DND-41 (cell line): ENCODE measurements around the gene KRTAP2-4.
"Not testable (repeated sequence)": the region's sequence is repeated elsewhere in the genome, so short reads cannot be mapped to it uniquely, and the experiment has no call there.

ENCODE experiments used
- ATAC-seq: fragments of 200-7000 bp; cut with Tn5 transposase; 3 replicates; pipeline ENCODE4 v1.9.1; 2021; ENCODE audit warnings: low read depth; ENCODE audit not compliant: insufficient read depth
- DNase-seq: peaks from one replicate; pipeline ENCODE4 v3.0.0-alpha.2; 2020
- H2AFZ ChIP-seq: 2 replicates; pipeline ENCODE4 v1.6.0; 2012; ENCODE audit warnings: low read depth, low read length
- H3K27ac ChIP-seq: 2 replicates; pipeline ENCODE4 v1.5.1; 2012; ENCODE audit warnings: low read length, inconsistent platforms
- H3K27me3 ChIP-seq: fragments of 200-600 bp; sonication (generic); 2 replicates; pipeline ENCODE4 v1.6.0; 2012; ENCODE audit warnings: low read length, mild to moderate bottlenecking, inconsistent platforms; ENCODE audit not compliant: insufficient read depth, poor library complexity
- H3K36me3 ChIP-seq: 2 replicates; pipeline ENCODE4 v1.5.1; 2012; ENCODE audit warnings: low read length, inconsistent platforms; ENCODE audit not compliant: insufficient read depth
- H3K4me1 ChIP-seq: 2 replicates; pipeline ENCODE4 v1.5.1; 2012; ENCODE audit warnings: mild to moderate bottlenecking, low read length; ENCODE audit not compliant: insufficient read depth
- H3K4me2 ChIP-seq: 2 replicates; pipeline ENCODE4 v1.6.0; 2012; ENCODE audit warnings: mild to moderate bottlenecking, moderate library complexity, low read length, inconsistent platforms; ENCODE audit not compliant: insufficient read depth
- H3K4me3 ChIP-seq, 2 experiments: fragments of 200-600 bp in 1 of 2; shearing (Covaris generic) in 1 of 2; 2 replicates each; pipeline ENCODE4 v1.5.1; 2012 to 2016; ENCODE audit warnings: inconsistent platforms in 2 of 2, low read length in 2 of 2, mild to moderate bottlenecking in 2 of 2, low read depth in 1 of 2, moderate library complexity in 1 of 2
- H3K79me2 ChIP-seq: 2 replicates; pipeline ENCODE4 v1.6.0; 2012; ENCODE audit warnings: low read length, inconsistent platforms; ENCODE audit not compliant: insufficient read depth
- H3K9ac ChIP-seq: 2 replicates; pipeline ENCODE4 v1.6.0; 2012; ENCODE audit warnings: low read depth, mild to moderate bottlenecking, inconsistent platforms, low read length, moderate library complexity
- H3K9me3 ChIP-seq: 2 replicates; pipeline ENCODE4 v1.5.1; 2012; ENCODE audit warnings: low read length, moderate library complexity, mild to moderate bottlenecking, inconsistent platforms; ENCODE audit not compliant: insufficient read depth, severe bottlenecking
- H4K20me1 ChIP-seq: 2 replicates; pipeline ENCODE4 v1.6.0; 2012; ENCODE audit warnings: low read length; ENCODE audit not compliant: insufficient read depth
- EZH2 ChIP-seq: IDR thresholded peaks from 3 replicates; pipeline ENCODE4 v1.6.1; 2012; ENCODE audit warnings: borderline replicate concordance, low read depth, mild to moderate bottlenecking, moderate library complexity, low read length, inconsistent platforms; ENCODE audit not compliant: severe bottlenecking
- TF ChIP-seq, protein P1 (sequence below): IDR thresholded peaks from 2 replicates; pipeline ENCODE4 v1.5.1; 2012; ENCODE audit warnings: borderline replicate concordance, low read length, moderate library complexity, mild to moderate bottlenecking; ENCODE audit not compliant: poor library complexity, severe bottlenecking; ENCODE audit errors: extremely low read depth

Gene KRTAP2-4

DNA sequence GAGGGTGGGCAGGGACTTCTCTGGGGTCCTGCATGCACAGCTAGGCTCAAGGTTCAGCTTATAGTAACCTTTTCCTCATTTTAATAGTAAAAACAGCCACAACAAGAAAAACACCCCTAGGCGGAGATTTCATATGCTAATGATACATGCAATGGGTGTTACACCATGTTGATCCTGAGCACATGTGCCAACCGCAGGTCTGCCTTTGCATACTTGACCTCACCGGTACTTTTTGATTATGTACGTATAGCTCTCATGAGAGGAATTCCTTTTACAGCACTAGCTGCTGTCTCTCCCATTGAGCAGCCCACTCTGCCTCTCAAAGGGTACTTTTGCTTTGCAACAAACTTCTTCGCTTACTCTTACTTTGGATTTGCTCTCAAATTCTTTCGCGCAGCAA lies 30.4 kb upstream of the KRTAP2-4 start:
- Histone ChIP-seq H3K4me2 (no peak overlapping the region), H3K36me3 (no peaks in the 10 kb centered on the region), H3K79me2 (no peaks in the 10 kb centered on the region), H3K4me1 (no peaks in the 10 kb centered on the region), H3K4me3 (no peak overlapping the region), H4K20me1 (no peaks in the 10 kb centered on the region), H2AFZ (no peak overlapping the region), H3K27ac (no peak overlapping the region), H3K9me3 (no peaks in the 10 kb centered on the region), H3K9ac (no peak overlapping the region), H3K27me3 (no peaks in the 10 kb centered on the region)
- DNase-seq = no peak
- ATAC-seq = no peak
- no peak for TF ChIP-seq EZH2
- TF ChIP-seq, protein P1, sequence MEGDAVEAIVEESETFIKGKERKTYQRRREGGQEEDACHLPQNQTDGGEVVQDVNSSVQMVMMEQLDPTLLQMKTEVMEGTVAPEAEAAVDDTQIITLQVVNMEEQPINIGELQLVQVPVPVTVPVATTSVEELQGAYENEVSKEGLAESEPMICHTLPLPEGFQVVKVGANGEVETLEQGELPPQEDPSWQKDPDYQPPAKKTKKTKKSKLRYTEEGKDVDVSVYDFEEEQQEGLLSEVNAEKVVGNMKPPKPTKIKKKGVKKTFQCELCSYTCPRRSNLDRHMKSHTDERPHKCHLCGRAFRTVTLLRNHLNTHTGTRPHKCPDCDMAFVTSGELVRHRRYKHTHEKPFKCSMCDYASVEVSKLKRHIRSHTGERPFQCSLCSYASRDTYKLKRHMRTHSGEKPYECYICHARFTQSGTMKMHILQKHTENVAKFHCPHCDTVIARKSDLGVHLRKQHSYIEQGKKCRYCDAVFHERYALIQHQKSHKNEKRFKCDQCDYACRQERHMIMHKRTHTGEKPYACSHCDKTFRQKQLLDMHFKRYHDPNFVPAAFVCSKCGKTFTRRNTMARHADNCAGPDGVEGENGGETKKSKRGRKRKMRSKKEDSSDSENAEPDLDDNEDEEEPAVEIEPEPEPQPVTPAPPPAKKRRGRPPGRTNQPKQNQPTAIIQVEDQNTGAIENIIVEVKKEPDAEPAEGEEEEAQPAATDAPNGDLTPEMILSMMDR = no peak

DNA sequence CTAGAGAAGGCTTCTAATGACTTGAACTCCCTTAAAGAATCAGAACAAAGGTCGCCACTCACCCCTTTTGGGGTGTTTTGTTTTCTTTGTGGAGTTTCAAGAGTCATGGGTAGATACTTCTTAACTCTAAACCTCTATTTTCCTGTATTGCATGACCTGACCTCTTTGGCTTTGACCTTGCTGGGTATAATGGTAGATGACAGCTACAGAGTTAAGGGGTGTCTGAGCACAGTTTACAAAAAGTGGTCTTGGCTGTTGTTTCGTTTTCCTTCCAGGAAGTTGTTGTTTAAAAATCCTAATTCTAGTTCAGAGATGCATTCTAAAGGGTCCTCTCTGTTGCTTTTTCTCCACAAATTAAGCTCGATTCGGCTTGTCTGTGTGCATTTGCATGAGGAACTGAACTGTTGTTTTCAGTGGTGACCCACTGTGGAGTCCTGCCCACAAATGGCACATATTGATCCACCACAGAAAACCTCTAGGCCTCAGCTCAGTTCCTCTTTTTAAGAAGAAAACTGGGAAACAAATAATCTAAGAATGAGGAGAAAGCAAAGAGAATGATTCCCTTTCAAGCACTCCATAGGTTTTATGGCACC lies 23.2 kb upstream of the KRTAP2-4 start:
- not testable (repeated sequence) for H3K9me3 ChIP-seq, ATAC-seq, H3K9ac ChIP-seq, H3K27ac ChIP-seq, H4K20me1 ChIP-seq, H3K27me3 ChIP-seq, H3K4me3 ChIP-seq, DNase-seq, H3K4me2 ChIP-seq, H3K36me3 ChIP-seq, H3K4me1 ChIP-seq, H2AFZ ChIP-seq, H3K79me2 ChIP-seq

DNA sequence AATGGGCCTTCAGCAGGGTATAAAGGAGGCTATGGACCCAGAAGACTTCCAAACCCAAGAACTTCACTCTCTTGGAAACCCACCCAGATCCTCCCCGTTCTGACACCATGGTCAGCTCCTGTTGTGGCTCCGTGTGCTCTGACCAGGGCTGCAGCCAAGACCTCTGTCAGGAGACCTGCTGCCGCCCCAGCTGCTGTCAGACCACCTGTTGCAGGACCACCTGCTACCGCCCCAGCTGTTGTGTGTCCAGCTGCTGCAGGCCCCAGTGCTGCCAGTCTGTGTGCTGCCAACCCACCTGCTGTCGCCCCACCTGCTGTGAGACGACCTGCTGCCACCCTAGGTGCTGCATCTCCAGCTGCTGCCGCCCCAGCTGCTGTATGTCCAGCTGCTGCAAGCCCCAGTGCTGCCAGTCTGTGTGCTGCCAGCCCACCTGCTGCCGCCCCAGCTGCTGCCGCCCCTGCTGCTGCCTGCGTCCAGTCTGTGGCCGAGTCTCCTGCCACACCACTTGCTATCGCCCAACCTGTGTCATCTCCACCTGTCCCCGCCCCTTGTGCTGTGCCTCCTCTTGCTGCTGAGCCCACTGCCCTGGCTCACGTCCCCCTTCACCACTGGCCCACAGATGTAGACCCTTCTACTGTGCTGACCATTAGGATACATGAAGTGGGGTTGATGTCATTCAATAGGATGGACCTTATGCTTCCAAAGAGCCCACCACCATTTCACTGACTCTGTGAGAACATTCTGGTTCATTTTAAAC lies 18.6 kb upstream of the KRTAP2-4 start, which contains the start of gene KRTAP4-7:
KRTAP4-7 (plus strand) TSS at position 51 of the 757 bp plus-strand sequence; CDS start at position 108, 57 bp downstream.
- not testable (repeated sequence) for H3K27me3 ChIP-seq, H3K4me1 ChIP-seq, H3K36me3 ChIP-seq, H3K4me2 ChIP-seq, H4K20me1 ChIP-seq, H2AFZ ChIP-seq, H3K27ac ChIP-seq, H3K9me3 ChIP-seq, ATAC-seq, H3K4me3 ChIP-seq, H3K9ac ChIP-seq, H3K79me2 ChIP-seq, DNase-seq

DNA sequence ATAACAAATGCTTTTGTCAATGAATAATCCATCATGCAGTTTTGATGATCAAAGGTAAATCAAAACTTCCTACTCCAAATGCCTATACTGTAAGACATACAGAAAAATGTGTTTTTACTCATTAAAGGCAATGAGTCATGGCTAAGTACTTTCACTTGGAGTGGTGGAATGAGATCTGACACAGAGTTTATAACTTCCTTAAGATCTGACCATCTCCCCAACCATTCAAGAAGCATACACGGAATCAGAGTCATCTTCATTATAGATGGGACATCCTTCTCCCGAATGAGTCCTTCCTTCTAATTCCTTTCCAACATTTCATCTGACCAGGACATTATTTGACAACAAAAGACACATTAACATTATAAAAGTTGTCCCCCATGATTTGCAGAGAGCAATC lies 17.7 kb upstream of the KRTAP2-4 start:
- ATAC-seq, H3K4me1 ChIP-seq, H2AFZ ChIP-seq, H3K27ac ChIP-seq, H3K36me3 ChIP-seq, H3K9ac ChIP-seq, H3K4me2 ChIP-seq, H3K9me3 ChIP-seq, H3K27me3 ChIP-seq, H4K20me1 ChIP-seq, DNase-seq, H3K4me3 ChIP-seq, H3K79me2 ChIP-seq: not testable (repeated sequence)

DNA sequence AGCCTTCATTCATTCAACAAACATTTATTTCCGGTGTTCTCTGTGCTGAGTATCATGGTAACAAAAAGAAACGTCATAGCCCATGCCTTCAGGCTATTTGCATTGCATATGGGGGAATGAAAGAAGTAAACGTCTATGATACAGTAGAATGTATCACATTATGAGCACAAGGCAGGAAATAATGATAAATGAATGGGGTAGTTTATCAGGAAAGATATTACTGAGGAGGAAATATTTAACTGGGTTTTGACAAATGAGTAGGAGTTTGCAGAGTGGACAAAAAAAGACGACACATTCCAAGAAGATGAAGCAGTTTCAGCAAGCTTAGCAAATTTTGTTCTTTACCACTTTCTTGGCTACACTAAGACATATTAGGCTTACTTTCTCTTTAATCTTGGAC lies 16.9 kb upstream of the KRTAP2-4 start:
- H3K27me3 ChIP-seq = no peaks in the 10 kb centered on the region
- no peaks in the 10 kb centered on the region for H4K20me1 ChIP-seq
- no peaks in the 10 kb centered on the region for H3K79me2 ChIP-seq
- no peak overlapping the region for H3K27ac ChIP-seq
- no peak overlapping the region for H3K4me3 ChIP-seq
- no peak for TF ChIP-seq EZH2
- TF ChIP-seq, protein P1 = no peak
- no peaks in the 10 kb centered on the region for H3K4me1 ChIP-seq
- DNase-seq (no peak), ATAC-seq (no peak)
- H3K36me3 ChIP-seq = no peaks in the 10 kb centered on the region
- H3K4me2 ChIP-seq = no peak overlapping the region
- H2AFZ ChIP-seq = no peak overlapping the region
- H3K9me3 ChIP-seq = no peaks in the 10 kb centered on the region
- H3K9ac ChIP-seq = no peak overlapping the region
